H1 (cell line): ENCODE results near the gene BTBD16. TPM values are rescaled to one million over a fixed set of nuclear protein-coding genes. Genes with fewer than 3 reads are reported as not detected.

ENCODE experiments used
- CTCF ChIA-PET: fragments of 300-600 bp; sonication (Branson Sonifier 250); formaldehyde crosslinking; loops from one replicate; lab custom pipeline; 2021; ENCODE audit not compliant: partially characterized antibody; lab: Charles Lee
- POLR2A ChIA-PET: fragments of 300-600 bp; sonication (Branson Sonifier 250); formaldehyde crosslinking; loops from one replicate; lab custom pipeline; 2021; ENCODE audit warnings: inconsistent platforms; ENCODE audit not compliant: partially characterized antibody; lab: Charles Lee
- DNase-seq, 2 experiments: peaks; one replicate each; pipeline versions ENCODE4 v3.0.0 to v3.0.0-alpha.2; 2010 to 2022; ENCODE audit warnings: low spot score in 2 of 2, low read depth in 1 of 2, mixed read lengths in 1 of 2
- FAIRE-seq: peaks from 2 replicates; lab custom pipeline; 2011; peaks lifted over from hg19 to GRCh38; lab: Jason Lieb, UNC
- H2AFZ ChIP-seq: 2 replicates; pipeline ENCODE4 v1.8.1; 2012; ENCODE audit warnings: low read length, inconsistent platforms
- H2AK5ac ChIP-seq: 2 replicates; pipeline ENCODE4 v1.6.1; 2013; ENCODE audit warnings: low read depth, low read length
- H2BK120ac ChIP-seq: replicated peaks from 2 replicates; pipeline ENCODE3; 2013; ENCODE audit warnings: low read depth, low read length, inconsistent platforms
- H2BK12ac ChIP-seq: 2 replicates; pipeline ENCODE4 v1.6.1; 2013; ENCODE audit warnings: low read depth, low read length
- H2BK15ac ChIP-seq: 2 replicates; pipeline ENCODE4 v1.6.1; 2013; ENCODE audit warnings: low read length
- H2BK20ac ChIP-seq: 2 replicates; pipeline ENCODE4 v1.6.1; 2013; ENCODE audit warnings: low read length
- H2BK5ac ChIP-seq: 2 replicates; pipeline ENCODE4 v1.6.1; 2013; ENCODE audit warnings: low read depth, low read length
- H3K14ac ChIP-seq: 2 replicates; pipeline ENCODE4 v1.6.1; 2013; ENCODE audit warnings: inconsistent platforms; ENCODE audit not compliant: insufficient read length
- H3K18ac ChIP-seq: 2 replicates; pipeline ENCODE4 v1.6.1; 2013; ENCODE audit warnings: low read length; ENCODE audit errors: extremely low read depth
- H3K23ac ChIP-seq: 2 replicates; pipeline ENCODE4 v1.6.1; 2013; ENCODE audit warnings: inconsistent platforms; ENCODE audit not compliant: insufficient read length
- H3K23me2 ChIP-seq: 2 replicates; pipeline ENCODE4 v1.6.1; 2013; ENCODE audit warnings: low read depth, low read length
- H3K27ac ChIP-seq: 2 replicates; pipeline ENCODE4 v1.6.1; 2011; ENCODE audit warnings: low read depth, low read length, inconsistent platforms
- H3K27me3 ChIP-seq, 4 experiments: replicated peaks in 1 of 4; 1 replicate in 1 of 4; 2 replicates in 3 of 4; pipeline versions ENCODE4 v1.6.1 to v1.8.1; 2011 to 2013; ENCODE audit warnings: low read length in 3 of 4, mild to moderate bottlenecking in 3 of 4, inconsistent platforms in 2 of 4, mixed read lengths in 2 of 4, moderate library complexity in 1 of 4; ENCODE audit not compliant: control insufficient read depth in 3 of 4, insufficient read depth in 3 of 4; ENCODE audit errors: extremely low read depth in 1 of 4
- H3K36me3 ChIP-seq, 4 experiments: 2 replicates each; pipeline versions ENCODE4 v1.6.1 to v1.8.1; 2011 to 2013; ENCODE audit warnings: mild to moderate bottlenecking in 4 of 4, low read length in 3 of 4, moderate library complexity in 2 of 4, control low read depth in 1 of 4, inconsistent platforms in 1 of 4; ENCODE audit not compliant: insufficient read depth in 4 of 4, control insufficient read depth in 2 of 4
- H3K4ac ChIP-seq: replicated peaks from 2 replicates; pipeline ENCODE3; 2013; ENCODE audit warnings: low read length, low read depth, mixed read lengths, inconsistent platforms; ENCODE audit not compliant: insufficient read length
- H3K4me1 ChIP-seq, 4 experiments: replicated peaks in 1 of 4; 1 replicate in 1 of 4; 2 replicates in 3 of 4; pipeline versions ENCODE4 v1.6.1 to v1.8.1; 2011 to 2013; ENCODE audit warnings: low read length in 3 of 4, inconsistent platforms in 2 of 4, mixed read lengths in 1 of 4; ENCODE audit not compliant: insufficient read depth in 4 of 4, control insufficient read depth in 3 of 4
- H3K4me2 ChIP-seq, 2 experiments: 2 replicates each; pipeline versions ENCODE4 v1.6.1 to v1.8.1; 2011 to 2013; ENCODE audit warnings: low read depth in 2 of 2, low read length in 2 of 2, control low read depth in 1 of 2, inconsistent platforms in 1 of 2, mild to moderate bottlenecking in 1 of 2; ENCODE audit not compliant: insufficient read depth in 1 of 2
- H3K4me3 ChIP-seq, 4 experiments: fragments of 200-600, 300-600 bp in 1 of 4; sonication (generic), shearing (Covaris generic), sonication (Bioruptor Twin) in 1 of 4; 2 replicates each; pipeline versions ENCODE4 v1.5.1 to v1.8.1; 2011 to 2016; ENCODE audit warnings: low read length in 4 of 4, low read depth in 3 of 4, control low read depth in 2 of 4, inconsistent platforms in 2 of 4, mild to moderate bottlenecking in 2 of 4, mixed read lengths in 1 of 4, moderate library complexity in 1 of 4; ENCODE audit not compliant: insufficient read depth in 2 of 4; ENCODE audit errors: extremely low read depth in 1 of 4
- H3K56ac ChIP-seq: replicated peaks from 2 replicates; pipeline ENCODE3; 2013; ENCODE audit warnings: low read depth, mild to moderate bottlenecking, mixed read lengths, low read length, inconsistent platforms; ENCODE audit not compliant: insufficient read length
- H3K79me1 ChIP-seq: 2 replicates; pipeline ENCODE4 v1.6.1; 2013; ENCODE audit warnings: low read depth, low read length, control low read depth
- H3K79me2 ChIP-seq, 2 experiments: 2 replicates each; pipeline versions ENCODE4 v1.6.1 to v1.8.1; 2012 to 2013; ENCODE audit warnings: low read length in 2 of 2, mild to moderate bottlenecking in 2 of 2, inconsistent platforms in 1 of 2; ENCODE audit not compliant: insufficient read depth in 2 of 2, control insufficient read depth in 1 of 2
- H3K9ac ChIP-seq, 4 experiments: replicated peaks in 1 of 4; 1 replicate in 1 of 4; 2 replicates in 3 of 4; pipeline versions ENCODE4 v1.6.1 to v1.8.1; 2011 to 2013; ENCODE audit warnings: low read depth in 3 of 4, low read length in 3 of 4, control low read depth in 2 of 4, mild to moderate bottlenecking in 2 of 4, moderate library complexity in 2 of 4, inconsistent platforms in 1 of 4; ENCODE audit errors: extremely low read depth in 1 of 4
- H3K9me3 ChIP-seq, 2 experiments: 2 replicates each; pipeline versions ENCODE4 v1.6.1 to v1.8.1; 2012 to 2013; ENCODE audit warnings: mild to moderate bottlenecking in 2 of 2, moderate library complexity in 2 of 2, control low read depth in 1 of 2, inconsistent platforms in 1 of 2, low read depth in 1 of 2, low read length in 1 of 2, mixed read lengths in 1 of 2; ENCODE audit not compliant: insufficient read depth in 2 of 2
- H4K20me1 ChIP-seq, 2 experiments: replicated peaks in 1 of 2; 2 replicates each; pipeline versions ENCODE3 to v1.8.1; 2011 to 2013; ENCODE audit warnings: inconsistent platforms in 2 of 2, low read length in 2 of 2, mild to moderate bottlenecking in 1 of 2; ENCODE audit not compliant: insufficient read depth in 2 of 2, control insufficient read depth in 1 of 2
- H4K5ac ChIP-seq: 2 replicates; pipeline ENCODE4 v1.6.1; 2013; ENCODE audit warnings: low read length, low read depth, mixed read lengths, inconsistent platforms; ENCODE audit not compliant: insufficient read length
- H4K8ac ChIP-seq: 2 replicates; pipeline ENCODE4 v1.8.0; 2013; ENCODE audit warnings: mild to moderate bottlenecking, moderate library complexity, low read length, inconsistent platforms; ENCODE audit not compliant: insufficient read depth; ENCODE audit errors: extremely low read depth
- H4K91ac ChIP-seq: replicated peaks from 2 replicates; pipeline ENCODE3; 2013; ENCODE audit warnings: low read length, mixed read lengths, inconsistent platforms; ENCODE audit not compliant: insufficient read length
- BACH1 ChIP-seq: IDR thresholded peaks from 2 replicates; pipeline ENCODE4 v1.6.1; 2012; ENCODE audit warnings: low read length, improper control_type of control experiment
- E2F6 ChIP-seq: IDR thresholded peaks from 2 replicates; pipeline ENCODE4 v1.6.1; 2012; ENCODE audit warnings: inconsistent platforms
- NANOG ChIP-seq: IDR thresholded peaks from 2 replicates; pipeline ENCODE4 v1.6.1; 2011; ENCODE audit warnings: low read length, low read depth, mild to moderate bottlenecking, inconsistent platforms; ENCODE audit not compliant: insufficient read depth, poor library complexity, severe bottlenecking
- POU5F1 ChIP-seq: IDR thresholded peaks from 2 replicates; pipeline ENCODE4 v1.6.1; 2011; ENCODE audit warnings: low read depth, mild to moderate bottlenecking, low read length, moderate library complexity
- RXRA ChIP-seq: IDR thresholded peaks from 2 replicates; pipeline ENCODE4 v1.6.1; 2011; ENCODE audit warnings: low read depth, mild to moderate bottlenecking, low read length, moderate library complexity; ENCODE audit not compliant: insufficient read depth
- WGBS, 2 experiments: shearing (Covaris generic) in 1 of 2; methylation state at CpG; one replicate each; pipeline versions ENCODE4 v1.1.6 to v1.1.7; 2013 to 2015; ENCODE audit warnings: low lambda C conversion rate in 2 of 2, mixed read lengths in 2 of 2, inconsistent platforms in 1 of 2, low coverage in 1 of 2, missing lambda C conversion rate in 1 of 2; ENCODE audit not compliant: insufficient replicate concordance in 2 of 2, insufficient coverage in 1 of 2, insufficient read length in 1 of 2; ENCODE audit errors: extremely low coverage in 1 of 2, missing lambda C conversion rate in 1 of 2; 5-methylcytosine and 5-hydroxymethylcytosine counted together
- polyA plus RNA-seq, 7 experiments: library from polyadenylated mRNA; depleted of rRNA in 3 of 7; stranded (reverse) in 5 of 7; unstranded in 2 of 7; fragments of >200 nt in 5 of 7; fragments of 200-250 nt in 2 of 7; gene quantifications; 1 replicate in 5 of 7; 2 replicates in 1 of 7; 4 replicates in 1 of 7; pipeline versions ENCODE4 v1.2.1 to v1.2.3, GENCODE V29; 2011 to 2013; ENCODE audit warnings: missing spikeins in 2 of 7, mixed read lengths in 2 of 7
- total RNA-seq: library from RNA; stranded (reverse); fragmentation: NEBNext Ultra II Directional; extraction: Animal tissue kit (Norgen Biotek cat#: 25700); gene quantifications from 2 replicates; pipeline ENCODE4 v1.2.1, GENCODE V29; 2021

BTBD16 gene
- total and polyA plus RNA-seq, 2 of the 8 experiments (the other 6 are each of a cell fraction or from before 2014, with no cell fraction given), result 0.05 TPM; not detected in 1

DNA sequence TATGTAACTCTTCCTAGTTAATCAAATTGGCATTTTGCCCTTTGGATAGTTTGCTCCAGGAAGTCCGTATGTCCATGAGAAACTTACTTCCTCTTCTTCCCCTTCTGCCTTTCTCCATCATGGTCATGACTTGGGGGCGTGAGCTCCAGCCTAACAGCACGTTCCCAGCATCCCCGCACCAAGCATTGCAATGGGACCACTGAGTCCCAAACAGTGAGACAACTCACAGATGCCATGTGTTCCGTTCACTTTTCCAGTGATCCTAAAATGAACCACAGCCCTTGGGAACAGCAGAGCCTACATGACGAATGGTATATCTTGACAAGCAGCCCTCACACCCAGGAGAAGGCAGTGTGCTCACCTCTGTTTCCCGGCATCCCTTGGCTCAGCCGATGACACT, 10.7 kb downstream of the BTBD16 start:
- no peaks in the 10 kb centered on the region for H3K23me2 ChIP-seq
- H2AK5ac ChIP-seq, result no peak overlapping the region
- H2BK15ac ChIP-seq, result no peak overlapping the region; the same call in 1 of the 2 replicates
- H3K27me3 ChIP-seq, result peaks cover 0 to 2% (median 0%) of the 10 kb centered on the region in 4 experiments; a peak in 1 of 7 replicates
- H3K27ac ChIP-seq, result no peak overlapping the region
- FAIRE-seq, result no peak
- H2BK20ac ChIP-seq, result no peak overlapping the region
- no peak overlapping the region for H3K23ac ChIP-seq
- no peaks in the 10 kb centered on the region for H3K36me3 ChIP-seq
- H3K4ac ChIP-seq, result no peak overlapping the region
- H4K91ac ChIP-seq, result no peak overlapping the region
- H4K20me1 ChIP-seq, result no peaks in the 10 kb centered on the region
- H2BK5ac ChIP-seq, result no peak overlapping the region
- no peak overlapping the region for H3K4me3 ChIP-seq
- H2AFZ ChIP-seq, result no peak overlapping the region
- ChIA-PET CTCF (interaction anchor here (1.0 to 10.8 kb wide), 5 partner anchors 12 to 284 kb away, joined by 3 to 74 read pairs (median 4); partner anchors contain the start of gene BTBD16), POLR2A (no interaction called here)
- H3K4me1 ChIP-seq, result peaks cover 0 to 6% (median 2%) of the 10 kb centered on the region in 4 experiments; a peak in 2 of 7 replicates
- no peak overlapping the region for H3K18ac ChIP-seq
- no peak overlapping the region for H3K14ac ChIP-seq
- H3K79me1 ChIP-seq, result no peaks in the 10 kb centered on the region
- H2BK12ac ChIP-seq, result no peak overlapping the region
- TF ChIP-seq RXRA (no peak), BACH1 (no peak), NANOG (no peak), POU5F1 (no peak), E2F6 (no peak)
- TF ChIP-seq, all 59 proteins: peak for 0
- no peak for DNase-seq
- H2BK120ac ChIP-seq, result no peak overlapping the region
- no peaks in the 10 kb centered on the region for H3K79me2 ChIP-seq
- no peak overlapping the region for H3K9ac ChIP-seq
- H3K4me2 ChIP-seq, result no peak overlapping the region
- no peaks in the 10 kb centered on the region for H3K9me3 ChIP-seq
- no peak overlapping the region for H4K5ac ChIP-seq
- H4K8ac ChIP-seq, result no peak overlapping the region
- WGBS, 2 experiments, result 93% methylated on average over 8 of the region's 8 CpGs; no CpG with 5 or more reads in 1 of the 2 experiments
- H3K56ac ChIP-seq, result no peak overlapping the region
